ENCODE measurements around the gene TGFBR2. TPM values are rescaled to one million over a fixed set of nuclear protein-coding genes. Genes with fewer than 3 reads are reported as not detected.
"Not testable (repeated sequence)": the region's sequence is repeated elsewhere in the genome, so short reads cannot be mapped to it uniquely, and the experiment has no call there.

The TGFBR2 gene
- total and polyA plus RNA-seq, 2 experiments from 2014 or later, result 4.7 to 13.0 TPM

DNA sequence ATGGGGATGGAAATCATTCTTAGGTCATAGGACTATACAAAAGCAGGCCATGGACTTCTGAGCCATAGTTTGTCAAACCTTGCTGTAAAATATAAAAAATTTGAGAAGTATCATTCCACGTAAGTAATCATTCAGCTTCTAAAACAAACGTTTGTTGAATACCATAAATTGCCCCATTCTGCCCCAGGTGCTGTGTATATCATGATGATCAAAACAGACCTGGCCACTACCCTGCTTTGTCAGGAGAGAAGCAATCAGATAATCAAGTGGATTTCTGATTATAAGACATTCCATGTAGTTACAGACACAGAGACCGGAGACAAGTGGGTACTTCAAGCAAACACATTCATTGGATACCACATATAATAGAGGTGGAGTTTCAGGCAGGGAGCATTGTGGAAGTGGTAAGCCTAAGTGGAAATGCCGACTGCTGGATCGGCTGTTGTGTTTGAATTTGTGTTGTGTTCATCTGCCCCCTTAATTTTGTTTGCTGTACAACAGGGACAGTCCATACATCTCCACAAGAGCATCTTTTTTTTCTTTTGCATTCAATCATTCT is 61.7 kb downstream of the TGFBR2 start (continued):
- TF ChIP-seq, protein P1, sequence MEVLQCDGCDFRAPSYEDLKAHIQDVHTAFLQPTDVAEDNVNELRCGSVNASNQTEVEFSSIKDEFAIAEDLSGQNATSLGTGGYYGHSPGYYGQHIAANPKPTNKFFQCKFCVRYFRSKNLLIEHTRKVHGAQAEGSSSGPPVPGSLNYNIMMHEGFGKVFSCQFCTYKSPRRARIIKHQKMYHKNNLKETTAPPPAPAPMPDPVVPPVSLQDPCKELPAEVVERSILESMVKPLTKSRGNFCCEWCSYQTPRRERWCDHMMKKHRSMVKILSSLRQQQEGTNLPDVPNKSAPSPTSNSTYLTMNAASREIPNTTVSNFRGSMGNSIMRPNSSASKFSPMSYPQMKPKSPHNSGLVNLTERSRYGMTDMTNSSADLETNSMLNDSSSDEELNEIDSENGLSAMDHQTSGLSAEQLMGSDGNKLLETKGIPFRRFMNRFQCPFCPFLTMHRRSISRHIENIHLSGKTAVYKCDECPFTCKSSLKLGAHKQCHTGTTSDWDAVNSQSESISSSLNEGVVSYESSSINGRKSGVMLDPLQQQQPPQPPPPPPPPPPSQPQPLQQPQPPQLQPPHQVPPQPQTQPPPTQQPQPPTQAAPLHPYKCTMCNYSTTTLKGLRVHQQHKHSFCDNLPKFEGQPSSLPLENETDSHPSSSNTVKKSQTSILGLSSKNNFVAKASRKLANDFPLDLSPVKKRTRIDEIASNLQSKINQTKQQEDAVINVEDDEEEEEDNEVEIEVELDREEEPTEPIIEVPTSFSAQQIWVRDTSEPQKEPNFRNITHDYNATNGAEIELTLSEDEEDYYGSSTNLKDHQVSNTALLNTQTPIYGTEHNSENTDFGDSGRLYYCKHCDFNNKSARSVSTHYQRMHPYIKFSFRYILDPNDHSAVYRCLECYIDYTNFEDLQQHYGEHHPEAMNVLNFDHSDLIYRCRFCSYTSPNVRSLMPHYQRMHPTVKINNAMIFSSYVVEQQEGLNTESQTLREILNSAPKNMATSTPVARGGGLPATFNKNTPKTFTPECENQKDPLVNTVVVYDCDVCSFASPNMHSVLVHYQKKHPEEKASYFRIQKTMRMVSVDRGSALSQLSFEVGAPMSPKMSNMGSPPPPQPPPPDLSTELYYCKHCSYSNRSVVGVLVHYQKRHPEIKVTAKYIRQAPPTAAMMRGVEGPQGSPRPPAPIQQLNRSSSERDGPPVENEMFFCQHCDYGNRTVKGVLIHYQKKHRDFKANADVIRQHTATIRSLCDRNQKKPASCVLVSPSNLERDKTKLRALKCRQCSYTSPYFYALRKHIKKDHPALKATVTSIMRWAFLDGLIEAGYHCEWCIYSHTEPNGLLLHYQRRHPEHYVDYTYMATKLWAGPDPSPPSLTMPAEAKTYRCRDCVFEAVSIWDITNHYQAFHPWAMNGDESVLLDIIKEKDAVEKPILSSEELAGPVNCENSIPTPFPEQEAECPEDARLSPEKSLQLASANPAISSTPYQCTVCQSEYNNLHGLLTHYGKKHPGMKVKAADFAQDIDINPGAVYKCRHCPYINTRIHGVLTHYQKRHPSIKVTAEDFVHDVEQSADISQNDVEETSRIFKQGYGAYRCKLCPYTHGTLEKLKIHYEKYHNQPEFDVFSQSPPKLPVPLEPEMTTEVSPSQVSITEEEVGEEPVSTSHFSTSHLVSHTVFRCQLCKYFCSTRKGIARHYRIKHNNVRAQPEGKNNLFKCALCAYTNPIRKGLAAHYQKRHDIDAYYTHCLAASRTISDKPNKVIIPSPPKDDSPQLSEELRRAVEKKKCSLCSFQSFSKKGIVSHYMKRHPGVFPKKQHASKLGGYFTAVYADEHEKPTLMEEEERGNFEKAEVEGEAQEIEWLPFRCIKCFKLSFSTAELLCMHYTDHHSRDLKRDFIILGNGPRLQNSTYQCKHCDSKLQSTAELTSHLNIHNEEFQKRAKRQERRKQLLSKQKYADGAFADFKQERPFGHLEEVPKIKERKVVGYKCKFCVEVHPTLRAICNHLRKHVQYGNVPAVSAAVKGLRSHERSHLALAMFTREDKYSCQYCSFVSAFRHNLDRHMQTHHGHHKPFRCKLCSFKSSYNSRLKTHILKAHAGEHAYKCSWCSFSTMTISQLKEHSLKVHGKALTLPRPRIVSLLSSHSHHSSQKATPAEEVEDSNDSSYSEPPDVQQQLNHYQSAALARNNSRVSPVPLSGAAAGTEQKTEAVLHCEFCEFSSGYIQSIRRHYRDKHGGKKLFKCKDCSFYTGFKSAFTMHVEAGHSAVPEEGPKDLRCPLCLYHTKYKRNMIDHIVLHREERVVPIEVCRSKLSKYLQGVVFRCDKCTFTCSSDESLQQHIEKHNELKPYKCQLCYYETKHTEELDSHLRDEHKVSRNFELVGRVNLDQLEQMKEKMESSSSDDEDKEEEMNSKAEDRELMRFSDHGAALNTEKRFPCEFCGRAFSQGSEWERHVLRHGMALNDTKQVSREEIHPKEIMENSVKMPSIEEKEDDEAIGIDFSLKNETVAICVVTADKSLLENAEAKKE (CRISPR knock-in tag; IDR thresholded peaks at IDR 0.05), result no peak
- TF ChIP-seq, protein P2, sequence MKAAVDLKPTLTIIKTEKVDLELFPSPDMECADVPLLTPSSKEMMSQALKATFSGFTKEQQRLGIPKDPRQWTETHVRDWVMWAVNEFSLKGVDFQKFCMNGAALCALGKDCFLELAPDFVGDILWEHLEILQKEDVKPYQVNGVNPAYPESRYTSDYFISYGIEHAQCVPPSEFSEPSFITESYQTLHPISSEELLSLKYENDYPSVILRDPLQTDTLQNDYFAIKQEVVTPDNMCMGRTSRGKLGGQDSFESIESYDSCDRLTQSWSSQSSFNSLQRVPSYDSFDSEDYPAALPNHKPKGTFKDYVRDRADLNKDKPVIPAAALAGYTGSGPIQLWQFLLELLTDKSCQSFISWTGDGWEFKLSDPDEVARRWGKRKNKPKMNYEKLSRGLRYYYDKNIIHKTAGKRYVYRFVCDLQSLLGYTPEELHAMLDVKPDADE (IDR thresholded peaks at IDR 0.05), result no peak
- TF ChIP-seq NANOG (IDR thresholded peaks at IDR 0.05; ENCODE audit: borderline replicate concordance), result no peak
- no peak for TF ChIP-seq EZH2phosphoT487 (IDR thresholded peaks at IDR 0.05; ENCODE audit: unreplicated experiment)
- TF ChIP-seq POLR2AphosphoS5 (IDR thresholded peaks at IDR 0.05; ENCODE audit: low read depth), result no peak

DNA sequence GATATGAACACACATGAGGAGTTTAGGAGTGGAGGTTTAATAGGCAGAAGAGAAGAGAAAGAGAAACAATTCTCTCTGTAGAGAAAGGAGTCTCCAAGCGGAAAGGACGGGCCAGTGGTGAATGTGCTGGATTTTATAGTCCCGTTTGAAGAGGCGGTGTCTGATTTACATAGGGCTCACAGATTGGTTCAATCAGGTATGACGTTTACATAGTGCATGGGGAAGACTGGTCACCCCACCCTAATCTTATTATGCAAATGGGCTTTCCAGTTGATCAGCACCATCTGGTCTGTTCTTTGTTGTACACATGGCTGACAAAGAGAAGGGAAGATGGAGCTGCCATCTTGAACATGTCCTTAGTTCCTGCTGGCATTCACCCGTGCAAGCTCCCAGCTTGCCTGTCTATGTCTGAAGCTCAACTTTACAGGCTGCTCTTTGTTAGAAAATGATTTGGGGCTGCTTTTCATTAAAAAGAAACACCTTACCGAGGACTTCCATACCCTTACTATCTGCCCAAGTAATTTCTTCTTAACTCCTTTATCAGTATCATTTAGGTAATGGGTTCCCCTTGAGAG is 63.0 kb downstream of the TGFBR2 start:
- Mint-ChIP-seq H3K36me3 (ENCODE audit: low read depth) (peaks cover 45% of the 10 kb centered on the region), H3K4me1 (peaks cover 32% of the 10 kb centered on the region)
- H3K27ac Mint-ChIP-seq; DNase-seq (ENCODE audit: low spot score); H3K4me3 ChIP-seq; H3K9me3 Mint-ChIP-seq; H3K27me3 Mint-ChIP-seq (ENCODE audit: insufficient read depth, low read depth, poor library complexity); H3F3A ChIP-seq (replicated peaks; ENCODE audit: low read depth); H3K27ac ChIP-seq (ENCODE audit: low read depth); H3K79me2 ChIP-seq (replicated peaks; ENCODE audit: insufficient read depth); H3K9me2 ChIP-seq (ENCODE audit: insufficient read depth); H4K20me1 ChIP-seq (replicated peaks; ENCODE audit: insufficient read depth); H3K4me3 Mint-ChIP-seq; H2AFZ ChIP-seq; H3K4me2 ChIP-seq; ATAC-seq; H3K27me3 ChIP-seq (ENCODE audit: insufficient read depth): not testable (repeated sequence)
- Histone ChIP-seq H3K4me1 (ENCODE audit: insufficient read depth) (peaks cover 34% of the 10 kb centered on the region), H3K36me3 (ENCODE audit: insufficient read depth) (peaks cover 14% of the 10 kb centered on the region; the same call in 1 of the 2 replicates)

Data from GM23338 (cell line).